GM23248 (cell line): Measurements from ENCODE around the gene GNG3. TPM values are rescaled to one million over a fixed set of nuclear protein-coding genes. Genes with fewer than 3 reads are reported as not detected.

ENCODE experiments used
- DNase-seq: peaks from one replicate; pipeline ENCODE4 v3.0.0-alpha.2; 2015
- H2AFZ ChIP-seq: fragments of 200-600 bp; sonication (generic); 2 replicates; pipeline ENCODE4 v1.6.1; 2016; ENCODE audit warnings: antibody characterized with exemption
- H3F3A ChIP-seq: fragments of 200-600 bp; sonication (generic); 2 replicates; pipeline ENCODE4 v1.6.1; 2016; ENCODE audit warnings: mild to moderate bottlenecking, antibody characterized with exemption, mixed run types; ENCODE audit not compliant: insufficient read depth
- H3K27ac ChIP-seq: fragments of 200-600 bp; sonication (generic); 2 replicates; pipeline ENCODE4 v1.5.1; 2016; ENCODE audit warnings: mild to moderate bottlenecking
- H3K27me3 ChIP-seq: fragments of 200-600 bp; sonication (generic); replicated peaks from 2 replicates; pipeline ENCODE4 v1.6.1; 2016; ENCODE audit warnings: mild to moderate bottlenecking; ENCODE audit not compliant: insufficient read depth
- H3K36me3 ChIP-seq: fragments of 200-600 bp; sonication (generic); 2 replicates; pipeline ENCODE4 v1.6.1; 2016; ENCODE audit warnings: low read depth, mild to moderate bottlenecking
- H3K4me1 ChIP-seq: fragments of 200-600 bp; sonication (generic); 2 replicates; pipeline ENCODE4 v1.6.1; 2016; ENCODE audit warnings: mild to moderate bottlenecking; ENCODE audit not compliant: insufficient read depth
- H3K4me2 ChIP-seq: fragments of 200-600 bp; sonication (generic); one replicate; pipeline ENCODE4 v1.6.1; 2016; ENCODE audit warnings: mild to moderate bottlenecking; ENCODE audit not compliant: unreplicated experiment
- H3K4me3 ChIP-seq: fragments of 200-600 bp; sonication (generic); 2 replicates; pipeline ENCODE4 v1.5.1; 2016; ENCODE audit warnings: mild to moderate bottlenecking
- H3K79me2 ChIP-seq: fragments of 200-600 bp; sonication (generic); 2 replicates; pipeline ENCODE4 v1.6.1; 2016; ENCODE audit warnings: mild to moderate bottlenecking; ENCODE audit not compliant: insufficient read depth
- H3K9ac ChIP-seq: fragments of 200-600 bp; sonication (generic); 2 replicates; pipeline ENCODE4 v1.6.1; 2016; ENCODE audit warnings: mild to moderate bottlenecking
- H3K9me2 ChIP-seq: fragments of 200-600 bp; sonication (generic); 2 replicates; pipeline ENCODE4 v1.6.1; 2016; ENCODE audit warnings: mixed run types, mild to moderate bottlenecking, moderate library complexity; ENCODE audit not compliant: insufficient read depth
- H3K9me3 ChIP-seq: fragments of 200-600 bp; sonication (generic); one replicate; pipeline ENCODE4 v1.6.1; 2017; ENCODE audit warnings: low read depth
- H4K20me1 ChIP-seq: fragments of 200-600 bp; sonication (generic); 2 replicates; pipeline ENCODE4 v1.6.0; 2016; ENCODE audit not compliant: insufficient read depth
- EZH2 ChIP-seq: fragments of 200-600 bp; sonication (generic); IDR thresholded peaks from 2 replicates; pipeline ENCODE4 v1.6.1; 2018; ENCODE audit warnings: antibody characterized with exemption, mild to moderate bottlenecking; ENCODE audit not compliant: insufficient read depth, poor library complexity, severe bottlenecking
- EZH2phosphoT487 ChIP-seq: fragments of 200-600 bp; sonication (generic); IDR thresholded peaks from 2 replicates; pipeline ENCODE4 v1.6.1; 2018; ENCODE audit warnings: antibody characterized with exemption, moderate library complexity, mild to moderate bottlenecking, low read depth; ENCODE audit not compliant: insufficient read depth
- WGBS, 2 experiments: methylation state at CpG; one replicate each; pipeline ENCODE4 v1.1.6; 2015 to 2017; ENCODE audit warnings: low lambda C conversion rate in 2 of 2, low coverage in 1 of 2; ENCODE audit errors: missing lambda C conversion rate in 2 of 2; 5-methylcytosine and 5-hydroxymethylcytosine counted together
- in situ Hi-C: fragments of 300-500 bp; cut with MboI; formaldehyde crosslinking; loops from 2 replicates; pipeline ENCODE4 v1.15.0; 2020
- polyA plus RNA-seq: library from polyadenylated mRNA; unstranded; fragments of >200 nt; fragmentation: Nextera tagmentation; extraction: Ambion mirVana; gene quantifications from 2 replicates; pipeline ENCODE4 v1.2.1, GENCODE V29; 2016
- total RNA-seq: library from RNA; depleted of rRNA; stranded (reverse); fragments of >200 nt; shearing (Covaris generic); gene quantifications from 2 replicates; pipeline ENCODE4 v1.2.3, GENCODE V29; 2014

The GNG3 gene
- total and polyA plus RNA-seq, 2 experiments from 2014 or later, result 0.29 TPM; not detected in 1

GRCh38 chr11:62680825-62681240 is 26.6 kb upstream of the GNG3 start:
- peak; percentile 90 for DNase-seq
- H4K20me1 ChIP-seq, result no peaks in the 10 kb centered on the region
- peaks cover 10% of the 10 kb centered on the region for H3K4me1 ChIP-seq
- H3K4me2 ChIP-seq, result no peak overlapping the region
- H3K4me3 ChIP-seq, result no peak overlapping the region
- 3 to 5% methylated on average over 4 of the region's 4 CpGs for WGBS, 2 experiments
- H3K27ac ChIP-seq, result peak overlapping the region; percentile 10
- peaks cover 23% of the 10 kb centered on the region for H3F3A ChIP-seq
- H3K9me3 ChIP-seq, result no peaks in the 10 kb centered on the region
- H3K79me2 ChIP-seq, result peaks cover 30% of the 10 kb centered on the region
- H2AFZ ChIP-seq, result peak overlapping the region; percentile 31
- in situ Hi-C loops, result loop anchor here (25.0 kb wide), 1 partner anchor 294 kb away; no protein-coding TSS in a partner anchor
- no peaks in the 10 kb centered on the region for H3K9me2 ChIP-seq
- no peak overlapping the region for H3K9ac ChIP-seq
- TF ChIP-seq EZH2 (no peak), EZH2phosphoT487 (no peak)
- peaks cover 7% of the 10 kb centered on the region; the same call in 1 of the 2 replicates for H3K36me3 ChIP-seq
- H3K27me3 ChIP-seq, result no peaks in the 10 kb centered on the region

- no peak overlapping the region for H3K9ac ChIP-seq
- H3K36me3 ChIP-seq, result no peaks in the 10 kb centered on the region
- H3K4me1 ChIP-seq, result peaks cover 10% of the 10 kb centered on the region
- no peaks in the 10 kb centered on the region for H3K9me2 ChIP-seq
- H2AFZ ChIP-seq, result no peak overlapping the region
- no peak overlapping the region for H3K4me2 ChIP-seq
- H3K79me2 ChIP-seq, result peaks cover 13% of the 10 kb centered on the region
- peaks cover 15% of the 10 kb centered on the region for H3F3A ChIP-seq
- no peaks in the 10 kb centered on the region for H4K20me1 ChIP-seq
- TF ChIP-seq EZH2, result no peak
- no peak for TF ChIP-seq EZH2phosphoT487
- DNase-seq, result no peak
- no peaks in the 10 kb centered on the region for H3K9me3 ChIP-seq
- H3K4me3 ChIP-seq, result no peak overlapping the region
- H3K27ac ChIP-seq, result no peak overlapping the region
- H3K27me3 ChIP-seq, result no peaks in the 10 kb centered on the region
- in situ Hi-C loops, result loop anchor here (25.0 kb wide), 1 partner anchor 295 kb away; no protein-coding TSS in a partner anchor
- WGBS, 2 experiments, result 84 to 89% methylated on average over 7 of the region's 7 CpGs
These were observed 25.0 kb upstream of the GNG3 start for GRCh38 chr11:62682518-62682917.

DNA sequence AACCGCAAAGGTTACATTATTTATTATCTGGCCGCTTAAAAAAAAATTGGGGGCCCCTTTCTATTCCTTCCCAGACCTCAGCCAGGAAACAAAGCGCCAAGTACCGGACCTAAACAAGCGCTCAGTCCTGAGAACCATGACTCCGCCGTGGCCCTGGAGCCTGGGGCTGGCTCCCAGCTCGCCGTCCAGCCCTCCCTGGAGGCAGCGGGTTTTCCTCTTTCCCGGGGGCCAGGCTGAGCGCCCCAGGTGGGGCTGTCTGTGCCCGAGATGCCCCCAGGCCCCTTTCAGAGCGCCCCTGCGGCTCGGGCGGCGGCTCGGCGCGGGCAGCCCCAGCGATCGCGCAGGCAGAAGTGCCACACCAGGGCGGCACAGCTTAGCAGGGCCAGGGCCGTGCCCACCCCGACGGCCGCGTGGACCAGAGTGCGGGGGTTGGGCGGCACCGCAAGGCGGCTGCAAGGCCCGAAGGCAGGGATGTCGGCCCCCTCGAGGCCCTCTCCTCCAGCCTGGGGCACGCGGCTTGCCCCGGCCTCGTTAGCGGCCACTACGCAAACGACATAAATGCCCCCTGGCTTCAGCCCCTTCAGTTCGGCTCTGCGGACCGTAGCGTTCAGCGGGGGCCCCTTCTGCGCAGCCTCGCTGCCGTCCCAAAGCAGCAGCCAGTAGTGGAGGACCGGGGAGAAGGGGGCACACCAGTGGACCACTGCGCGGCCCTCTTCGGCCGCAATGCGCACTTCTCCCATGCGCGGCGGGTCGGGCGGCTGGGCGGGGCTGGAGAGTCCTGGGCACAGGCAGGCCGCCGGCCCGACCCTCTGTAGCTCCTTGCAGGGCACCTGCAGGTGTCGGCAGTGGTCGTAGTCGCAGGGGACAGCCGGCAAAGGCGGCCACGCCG is 19.7 kb upstream of the GNG3 start:
- no peaks in the 10 kb centered on the region for H3K27me3 ChIP-seq
- H3K4me1 ChIP-seq, result peaks cover 23% of the 10 kb centered on the region
- no peaks in the 10 kb centered on the region for H3K79me2 ChIP-seq
- H3K9me2 ChIP-seq, result no peaks in the 10 kb centered on the region
- DNase-seq, result no peak
- peaks cover 23% of the 10 kb centered on the region; the same call in 1 of the 2 replicates for H3F3A ChIP-seq
- no peak for TF ChIP-seq EZH2phosphoT487
- no peak for TF ChIP-seq EZH2
- peak overlapping the region; percentile 65 for H3K4me2 ChIP-seq
- H3K36me3 ChIP-seq, result no peaks in the 10 kb centered on the region
- H3K27ac ChIP-seq, result no peak overlapping the region
- peak overlapping the region; percentile 60 for H2AFZ ChIP-seq
- in situ Hi-C loops, result loop anchor here (25.0 kb wide), 1 partner anchor 300 kb away; no protein-coding TSS in a partner anchor
- 41 to 45% methylated on average over 65 to 72 of the region's 74 CpGs for WGBS, 2 experiments
- H3K9me3 ChIP-seq, result no peaks in the 10 kb centered on the region
- H3K9ac ChIP-seq, result peak overlapping the region; percentile 65
- no peaks in the 10 kb centered on the region for H4K20me1 ChIP-seq
- H3K4me3 ChIP-seq, result peak overlapping the region; percentile 20

GRCh38 chr11:62688491-62688890 is 19.0 kb upstream of the GNG3 start:
- peak overlapping the region; percentile 20 for H3K4me3 ChIP-seq
- no peaks in the 10 kb centered on the region for H3K79me2 ChIP-seq
- WGBS, 2 experiments, result 6 to 14% methylated on average over 1 of the region's 1 CpG
- H4K20me1 ChIP-seq, result no peaks in the 10 kb centered on the region
- no peaks in the 10 kb centered on the region for H3K9me3 ChIP-seq
- peak overlapping the region; percentile 65 for H3K4me2 ChIP-seq
- peaks cover 23% of the 10 kb centered on the region; the same call in 1 of the 2 replicates for H3F3A ChIP-seq
- H3K27ac ChIP-seq, result peak overlapping the region; percentile 68; the same call in 1 of the 2 replicates
- peak overlapping the region; percentile 60 for H2AFZ ChIP-seq
- H3K9ac ChIP-seq, result peak overlapping the region; percentile 65
- H3K9me2 ChIP-seq, result no peaks in the 10 kb centered on the region
- no peaks in the 10 kb centered on the region for H3K27me3 ChIP-seq
- H3K4me1 ChIP-seq, result peaks cover 23% of the 10 kb centered on the region
- peaks cover 7% of the 10 kb centered on the region; the same call in 1 of the 2 replicates for H3K36me3 ChIP-seq
- in situ Hi-C loops, result loop anchor here (25.0 kb wide), 1 partner anchor 301 kb away; no protein-coding TSS in a partner anchor
- peak; percentile 47 for DNase-seq
- TF ChIP-seq EZH2phosphoT487, result no peak
- TF ChIP-seq EZH2, result no peak
